IMR-90 (cell line): Measurements from ENCODE around the gene HSD11B1L. TPM values are rescaled to one million over a fixed set of nuclear protein-coding genes. Genes with fewer than 3 reads are reported as not detected.
"Not testable (repeated sequence)": the region's sequence is repeated elsewhere in the genome, so short reads cannot be mapped to it uniquely, and the experiment has no call there.

Experiments
- ATAC-seq: fragments of 200-7000 bp; cut with Tn5 transposase; 2 replicates; pipeline ENCODE4 v1.9.1; 2020; ENCODE audit warnings: low read depth, mild to moderate bottlenecking, moderate library complexity
- BruUV-seq: library from RNA; stranded (reverse); fragments of 400-500 nt; replicated peaks from 2 replicates; lab custom pipeline; 2021; lab: Mats Ljungman, UMichigan
- CTCF ChIA-PET: fragments of 300-600 bp; formaldehyde crosslinking; extraction: SDS; loops from one replicate; lab custom pipeline; 2021; ENCODE audit warnings: antibody characterized with exemption; lab: Yijun Ruan, JAX
- POLR2A ChIA-PET: fragments of 300-600 bp; sonication (Branson Sonifier 250); formaldehyde crosslinking; loops from one replicate; lab custom pipeline; 2022; ENCODE audit warnings: antibody characterized with exemption; ENCODE audit not compliant: unreplicated experiment; lab: Charles Lee
- DNase-seq: peaks from one replicate; pipeline ENCODE4 v3.0.0; 2013
- H2AFZ ChIP-seq: replicated peaks from 2 replicates; pipeline ENCODE3; 2013; ENCODE audit warnings: low read length, mild to moderate bottlenecking; ENCODE audit not compliant: poor library complexity
- H2AK5ac ChIP-seq: 2 replicates; pipeline ENCODE4 v1.6.1; 2013; ENCODE audit warnings: low read depth, low read length, inconsistent platforms
- H2AK9ac ChIP-seq: replicated peaks from 2 replicates; pipeline ENCODE3; 2013; ENCODE audit warnings: mild to moderate bottlenecking, low read depth, low read length, moderate library complexity; ENCODE audit not compliant: poor library complexity
- H2BK120ac ChIP-seq: 2 replicates; pipeline ENCODE4 v1.6.1; 2013; ENCODE audit warnings: low read depth, low read length, inconsistent platforms
- H2BK15ac ChIP-seq: 3 replicates; pipeline ENCODE4 v1.6.1; 2013; ENCODE audit warnings: low read depth, low read length, inconsistent platforms
- H2BK20ac ChIP-seq: 2 replicates; pipeline ENCODE4 v1.6.1; 2013; ENCODE audit warnings: low read depth, mild to moderate bottlenecking, inconsistent platforms, low read length, moderate library complexity
- H2BK5ac ChIP-seq: 2 replicates; pipeline ENCODE4 v1.6.1; 2013; ENCODE audit warnings: mild to moderate bottlenecking, low read depth, low read length, inconsistent platforms; ENCODE audit not compliant: poor library complexity, severe bottlenecking
- H3K14ac ChIP-seq: replicated peaks from 2 replicates; pipeline ENCODE4 v1.6.1; 2013; ENCODE audit warnings: low read depth, low read length, inconsistent platforms
- H3K18ac ChIP-seq: 2 replicates; pipeline ENCODE4 v1.6.1; 2013; ENCODE audit warnings: low read depth, low read length, control low read depth
- H3K23ac ChIP-seq: 2 replicates; pipeline ENCODE4 v1.6.1; 2013; ENCODE audit warnings: low read depth, low read length, inconsistent platforms
- H3K27ac ChIP-seq: 2 replicates; pipeline ENCODE4 v1.5.1; 2013; ENCODE audit warnings: mild to moderate bottlenecking, control low read depth, low read length; ENCODE audit not compliant: insufficient read depth
- H3K27me3 ChIP-seq: 2 replicates; pipeline ENCODE4 v1.6.1; 2013; ENCODE audit warnings: low read length; ENCODE audit not compliant: control insufficient read depth, insufficient read depth
- H3K36me3 ChIP-seq: 2 replicates; pipeline ENCODE4 v1.6.1; 2013; ENCODE audit warnings: low read length, mixed read lengths; ENCODE audit not compliant: control insufficient read depth, insufficient read depth
- H3K4ac ChIP-seq: 2 replicates; pipeline ENCODE4 v1.6.1; 2013; ENCODE audit warnings: low read depth, low read length, inconsistent platforms
- H3K4me1 ChIP-seq: 2 replicates; pipeline ENCODE4 v1.6.1; 2013; ENCODE audit warnings: low read length, mixed read lengths; ENCODE audit not compliant: control insufficient read depth, insufficient read depth
- H3K4me2 ChIP-seq: 2 replicates; pipeline ENCODE4 v1.6.1; 2013; ENCODE audit warnings: low read depth, mild to moderate bottlenecking, control low read depth, low read length, moderate library complexity
- H3K4me3 ChIP-seq: 2 replicates; pipeline ENCODE4 v1.5.1; 2013; ENCODE audit warnings: low read depth, mild to moderate bottlenecking, control low read depth, low read length, moderate library complexity; ENCODE audit not compliant: insufficient read depth
- H3K56ac ChIP-seq: 2 replicates; pipeline ENCODE4 v1.6.1; 2013; ENCODE audit warnings: low read length, inconsistent platforms; ENCODE audit not compliant: insufficient read depth; ENCODE audit errors: extremely low read depth
- H3K79me1 ChIP-seq, 2 experiments: 2 replicates each; pipeline ENCODE4 v1.6.1; 2013; ENCODE audit warnings: low read length in 2 of 2, inconsistent platforms in 1 of 2, low read depth in 1 of 2
- H3K9ac ChIP-seq: 2 replicates; pipeline ENCODE4 v1.6.1; 2013; ENCODE audit warnings: low read depth, low read length, control low read depth
- H3K9me1 ChIP-seq: 2 replicates; pipeline ENCODE4 v1.6.1; 2013; ENCODE audit warnings: low read length, inconsistent platforms; ENCODE audit not compliant: insufficient read depth
- H3K9me3 ChIP-seq: 2 replicates; pipeline ENCODE4 v1.6.1; 2013; ENCODE audit warnings: low read length; ENCODE audit not compliant: control insufficient read depth, insufficient read depth
- H4K20me1 ChIP-seq: 2 replicates; pipeline ENCODE4 v1.6.1; 2013; ENCODE audit warnings: low read length, inconsistent platforms; ENCODE audit not compliant: insufficient read depth
- H4K5ac ChIP-seq: 2 replicates; pipeline ENCODE4 v1.6.1; 2013; ENCODE audit warnings: mild to moderate bottlenecking, low read depth, low read length, control low read depth
- H4K8ac ChIP-seq, 2 experiments: 2 replicates each; pipeline ENCODE4 v1.6.1; 2013; ENCODE audit warnings: low read depth in 2 of 2, low read length in 2 of 2, control low read depth in 1 of 2, inconsistent platforms in 1 of 2
- H4K91ac ChIP-seq: 2 replicates; pipeline ENCODE4 v1.6.1; 2013; ENCODE audit warnings: low read depth, low read length, inconsistent platforms; ENCODE audit not compliant: insufficient read depth
- WGBS, 2 experiments: methylation state at CpG; one replicate each; pipeline versions ENCODE4 v1.1.5 to v1.1.7; 2013; ENCODE audit warnings: missing lambda C conversion rate in 2 of 2; ENCODE audit not compliant: insufficient read length in 1 of 2; ENCODE audit errors: extremely low coverage in 2 of 2; 5-methylcytosine and 5-hydroxymethylcytosine counted together
- dilution Hi-C: fragments of 300-500 bp; cut with HindIII; formaldehyde crosslinking; loops from one replicate; pipeline ENCODE4 v1.14.3; 2018; ENCODE audit warnings: low sequenced_read_pairs; ENCODE audit not compliant: unreplicated experiment
- in situ Hi-C: fragments of 300-500 bp; cut with MboI; formaldehyde crosslinking; loops from 3 replicates; pipeline ENCODE4 v1.14.3; 2019; ENCODE audit warnings: low sequenced_read_pairs, inconsistent platforms, mixed read lengths
- intact Hi-C: fragments of 100-400 bp; cut with micrococcal nuclease; formaldehyde crosslinking; loops from 2 replicates; pipeline ENCODE4 v1.10.0; 2022
- polyA plus RNA-seq, 3 experiments: library from polyadenylated mRNA; depleted of rRNA; stranded (reverse); fragments of >200 nt; gene quantifications; 2 replicates each; pipeline ENCODE4 v1.2.3, GENCODE V29; 2012; ENCODE audit warnings: low replicate concordance in 1 of 3
- total RNA-seq: library from RNA; depleted of rRNA; stranded (reverse); fragments of >200 nt; gene quantifications from 2 replicates; pipeline ENCODE4 v1.2.3, GENCODE V29; 2012

Gene HSD11B1L
- total and polyA plus RNA-seq, 2 of the 4 experiments (the other 2 are of a cell fraction): 2.2 to 7.2 TPM

GRCh38 chr19:5702053-5702410, 21.2 kb downstream of the HSD11B1L start:
- BruUV-seq: not testable (repeated sequence)

More at GRCh38 chr19:5702053-5702410, 21.2 kb downstream of the HSD11B1L start:
- H3K27ac ChIP-seq, H3K9me1 ChIP-seq, H3K4me3 ChIP-seq, H2BK120ac ChIP-seq, CTCF ChIA-PET, H4K91ac ChIP-seq, H3K14ac ChIP-seq, intact Hi-C loops, H3K18ac ChIP-seq, H3K27me3 ChIP-seq, H3K4me1 ChIP-seq, H3K9me3 ChIP-seq, H2AK5ac ChIP-seq, H4K8ac ChIP-seq, DNase-seq, H3K56ac ChIP-seq, in situ Hi-C loops, H4K5ac ChIP-seq, POLR2A ChIA-PET, H3K23ac ChIP-seq, H2AK9ac ChIP-seq, H3K9ac ChIP-seq, H2BK5ac ChIP-seq, dilution Hi-C loops, H2BK15ac ChIP-seq, H3K4ac ChIP-seq, ATAC-seq, H2BK20ac ChIP-seq, H2AFZ ChIP-seq, H3K4me2 ChIP-seq: not testable (repeated sequence)
- WGBS, 2 experiments: no CpG with 5 or more reads among the region's 28 CpGs
- Histone ChIP-seq H4K20me1 (peaks cover 31% of the 10 kb centered on the region), H3K79me1 (peaks cover 11 to 46% of the 10 kb centered on the region in 2 experiments; a peak in 3 of 4 replicates), H3K36me3 (peaks cover 59% of the 10 kb centered on the region)
